T-helper 9 cell (primary cell): ENCODE data around the gene MINDY4.
"Not testable (repeated sequence)": the region's sequence is repeated elsewhere in the genome, so short reads cannot be mapped to it uniquely, and the experiment has no call there.

ENCODE experiments used
- DNase-seq: peaks from one replicate; pipeline ENCODE4 v3.0.0-alpha.2; 2020

Gene MINDY4

DNA sequence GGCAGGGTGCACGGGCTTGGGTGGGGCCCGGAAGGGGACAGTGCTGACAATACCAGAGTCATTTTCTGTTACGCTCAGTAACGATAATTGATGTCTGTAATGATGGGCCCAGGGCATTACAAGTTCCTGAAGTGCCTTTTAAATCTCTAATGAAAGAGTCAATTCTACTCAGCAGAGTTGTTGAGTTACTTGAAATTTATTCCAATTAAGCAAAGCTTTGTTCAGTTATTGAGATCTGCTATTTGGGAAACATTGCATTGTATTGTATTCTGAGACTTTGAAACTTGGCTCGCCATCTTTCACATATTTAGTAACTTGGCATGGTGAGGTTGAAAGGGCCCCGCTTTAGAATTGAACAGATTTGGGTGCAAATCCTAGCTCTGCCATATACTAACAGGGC lies 34.7 kb downstream of the MINDY4 start:
- no peak for DNase-seq

DNA sequence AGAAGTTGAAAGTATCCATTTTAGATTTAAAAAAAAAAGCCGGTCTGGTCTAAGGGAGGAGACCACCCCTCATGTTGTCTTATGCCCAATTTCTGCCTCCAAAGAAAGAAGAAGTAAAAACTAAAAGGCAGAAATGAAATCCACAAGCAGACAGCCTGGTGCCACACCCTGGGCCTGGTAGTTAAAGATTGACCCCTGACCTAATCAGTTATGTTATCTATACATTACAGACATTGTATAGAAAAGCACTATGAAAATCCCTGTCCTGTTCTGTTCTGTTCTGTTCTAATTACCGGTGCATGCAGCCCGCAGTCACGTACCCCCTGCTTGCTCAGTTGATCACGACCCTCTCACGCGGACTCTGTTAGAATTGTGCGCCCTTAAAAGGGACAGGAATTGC lies 36.3 kb downstream of the MINDY4 start:
- DNase-seq: not testable (repeated sequence)

- DNase-seq: not testable (repeated sequence)
These were observed 36.7 kb downstream of the MINDY4 start for GRCh38 chr7:30807941-30808340.

- no peak for DNase-seq
These were observed 39.8 kb downstream of the MINDY4 start for GRCh38 chr7:30810986-30811385.

- no peak for DNase-seq
These were observed 41.5 kb downstream of the MINDY4 start for GRCh38 chr7:30812676-30813075.

GRCh38 chr7:30813466-30813865 lies 42.2 kb downstream of the MINDY4 start:
- no peak for DNase-seq

DNA sequence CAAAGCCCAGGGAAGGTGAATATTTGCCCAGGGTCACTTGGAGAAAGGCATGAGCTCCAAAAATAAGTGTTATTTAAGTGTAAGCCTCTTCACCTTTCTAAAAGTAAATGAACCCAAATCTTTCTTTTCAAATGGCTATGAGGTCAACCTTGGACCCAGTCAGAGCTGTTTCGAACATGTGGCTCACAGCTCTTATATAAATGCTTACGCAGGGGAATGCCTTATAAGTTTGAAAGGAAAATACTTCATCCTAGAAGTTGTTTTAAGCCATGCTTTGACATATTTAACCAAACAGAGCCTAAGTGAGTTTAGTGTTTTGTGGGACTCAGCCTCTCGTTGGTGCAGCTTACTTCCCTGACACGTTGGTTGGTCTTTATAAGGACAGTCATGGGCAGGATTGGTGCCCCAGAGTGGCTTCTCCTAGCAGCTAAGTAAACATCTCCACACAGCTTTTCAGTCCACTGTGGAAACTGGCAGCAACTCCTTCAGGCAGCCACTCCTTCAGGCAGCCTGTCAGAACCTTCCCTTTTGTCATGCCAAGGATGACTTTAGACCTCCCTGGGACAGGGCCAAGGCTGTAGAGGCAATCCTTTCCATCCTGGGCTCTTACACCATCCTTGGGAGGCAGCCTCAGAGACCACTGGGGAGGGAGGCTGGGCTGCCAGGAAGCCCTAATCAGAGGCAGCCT lies 43.6 kb downstream of the MINDY4 start:
- DNase-seq: no peak

DNA sequence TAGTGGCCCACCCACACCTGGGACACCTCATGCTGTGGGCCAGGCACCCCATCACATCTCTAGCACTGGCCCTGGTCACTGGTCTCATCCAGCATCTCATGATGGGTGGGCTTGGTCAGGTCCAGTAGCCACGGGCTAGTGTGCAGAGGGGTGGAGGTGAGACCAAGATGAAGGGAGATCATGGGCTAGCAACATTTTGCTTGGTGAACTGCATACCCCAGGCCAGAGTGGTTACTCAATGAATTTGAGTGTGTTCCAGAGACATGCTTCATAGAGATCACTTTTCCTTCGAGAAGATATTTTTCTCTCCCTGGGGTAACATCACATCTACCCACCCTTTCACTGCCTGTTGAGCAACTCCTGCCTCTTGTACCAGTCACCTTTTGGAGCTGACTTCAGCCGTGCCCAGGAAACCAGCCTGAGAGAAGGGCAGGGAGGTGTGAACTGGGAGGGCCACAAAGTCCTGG lies 44.2 kb downstream of the MINDY4 start:
- no peak for DNase-seq

DNA sequence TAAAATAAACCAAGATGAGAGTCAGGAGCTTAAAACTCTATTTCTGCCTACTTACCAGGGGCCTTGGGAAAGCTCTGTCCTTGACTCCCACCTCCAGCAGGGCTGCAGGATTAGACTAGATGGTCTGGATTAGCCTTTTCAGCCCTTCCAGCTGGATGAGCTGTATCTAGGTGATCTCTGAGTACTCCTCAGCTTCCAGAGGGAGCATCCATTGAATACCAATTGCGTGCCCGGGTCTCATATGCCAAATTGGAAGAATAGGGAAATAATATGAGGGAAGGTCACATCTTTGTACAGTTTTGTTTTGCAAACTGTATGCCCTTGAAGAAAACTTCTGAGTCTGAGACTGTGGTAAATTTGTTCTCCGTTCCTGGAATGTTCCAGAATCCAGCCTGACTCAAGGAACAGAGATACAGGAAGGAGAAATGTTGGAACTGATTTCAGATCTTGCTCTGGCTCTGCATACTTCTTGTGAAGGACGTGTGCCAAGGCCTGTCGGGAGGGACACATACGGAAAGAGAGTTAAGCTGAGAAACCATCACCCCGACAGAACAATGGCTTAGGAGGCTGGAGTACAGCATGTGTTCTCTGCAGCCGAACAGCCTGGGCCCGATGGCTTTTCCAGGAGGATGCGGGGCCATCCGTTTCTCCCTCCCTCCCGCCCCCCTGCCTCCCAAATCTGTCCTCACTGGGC lies 44.9 kb downstream of the MINDY4 start:
- no peak for DNase-seq

DNA sequence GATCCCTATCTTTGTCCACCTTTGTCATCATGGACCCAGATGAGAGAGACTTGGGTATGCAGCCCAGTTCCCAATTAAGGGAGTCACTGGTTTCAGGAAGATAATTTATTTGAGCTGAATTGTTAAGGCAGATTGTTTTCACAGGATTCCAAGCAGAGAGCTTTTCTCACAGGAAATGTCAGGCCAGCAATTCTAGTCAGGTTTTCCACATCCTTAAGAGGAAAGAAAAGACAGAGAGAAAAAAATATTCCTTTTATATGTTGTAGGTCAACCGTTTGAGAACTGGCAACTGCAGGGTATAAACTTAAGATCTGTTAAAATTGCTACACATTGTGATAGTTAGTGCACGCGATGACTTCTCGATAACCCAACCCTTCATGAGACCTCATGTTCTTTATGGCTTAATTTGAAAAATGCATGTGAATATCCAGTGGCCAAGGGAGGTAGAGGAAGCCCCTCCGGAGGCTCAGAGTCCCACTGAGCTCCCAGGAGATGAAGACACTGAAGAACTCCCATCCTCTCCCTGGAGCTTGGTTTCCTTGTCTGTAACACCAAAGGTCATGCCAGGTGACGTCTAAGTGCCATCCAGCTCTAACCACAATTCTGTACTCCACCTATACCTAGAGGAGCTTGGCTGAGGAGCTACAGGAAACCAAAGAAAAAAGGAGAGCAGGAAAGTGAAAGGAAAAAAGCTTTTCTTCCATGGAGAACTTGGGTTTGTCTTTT lies 45.6 kb downstream of the MINDY4 start:
- DNase-seq: no peak

- DNase-seq: no peak
These were observed 46.2 kb downstream of the MINDY4 start for GRCh38 chr7:30817371-30817767.

- no peak for DNase-seq
These were observed 53.9 kb downstream of the MINDY4 start for GRCh38 chr7:30824821-30825720.

DNA sequence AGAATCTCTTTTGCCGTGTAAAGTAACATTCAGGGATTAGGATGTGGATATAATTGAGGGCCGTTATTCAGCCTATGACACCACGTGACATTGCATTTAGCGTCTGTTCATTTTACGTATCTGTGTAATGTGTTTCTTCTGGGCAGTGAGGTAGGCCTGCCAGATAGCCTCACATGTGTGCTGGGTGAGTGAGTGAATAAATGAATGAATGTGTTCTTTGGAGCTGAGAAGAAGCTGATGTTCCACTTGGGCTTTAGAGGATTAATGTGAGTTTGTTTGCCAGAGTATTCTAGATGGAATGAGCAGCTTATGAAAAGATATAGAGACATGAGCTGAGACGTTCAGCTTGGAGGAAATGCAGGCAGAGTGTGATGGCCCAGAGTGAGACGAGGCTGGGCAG lies 55.0 kb downstream of the MINDY4 start:
- no peak for DNase-seq

- DNase-seq: no peak
These were observed 57.4 kb downstream of the MINDY4 start for GRCh38 chr7:30828591-30828990.

DNA sequence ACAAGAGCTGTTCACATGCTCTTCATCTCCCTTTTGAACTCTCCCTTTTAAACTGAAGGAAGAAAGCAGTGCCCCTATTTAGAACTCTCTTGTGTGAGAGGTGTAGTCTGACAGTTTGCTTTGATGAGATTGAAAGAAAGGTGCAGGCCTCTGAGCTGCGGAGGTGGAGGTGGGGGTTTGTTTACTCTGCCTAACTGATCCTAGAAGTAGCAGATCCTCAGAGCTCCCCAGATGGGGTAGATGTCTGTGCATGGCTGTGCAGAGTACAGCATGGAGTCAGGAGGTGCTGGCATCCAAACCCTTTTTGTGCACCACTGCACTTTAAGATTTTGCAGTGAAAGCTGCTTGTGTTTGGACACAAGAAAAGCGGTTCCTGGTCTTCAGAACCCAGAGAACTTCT lies 58.3 kb downstream of the MINDY4 start:
- DNase-seq: no peak

- DNase-seq: no peak
These were observed 60.0 kb downstream of the MINDY4 start for GRCh38 chr7:30831227-30831626.

DNA sequence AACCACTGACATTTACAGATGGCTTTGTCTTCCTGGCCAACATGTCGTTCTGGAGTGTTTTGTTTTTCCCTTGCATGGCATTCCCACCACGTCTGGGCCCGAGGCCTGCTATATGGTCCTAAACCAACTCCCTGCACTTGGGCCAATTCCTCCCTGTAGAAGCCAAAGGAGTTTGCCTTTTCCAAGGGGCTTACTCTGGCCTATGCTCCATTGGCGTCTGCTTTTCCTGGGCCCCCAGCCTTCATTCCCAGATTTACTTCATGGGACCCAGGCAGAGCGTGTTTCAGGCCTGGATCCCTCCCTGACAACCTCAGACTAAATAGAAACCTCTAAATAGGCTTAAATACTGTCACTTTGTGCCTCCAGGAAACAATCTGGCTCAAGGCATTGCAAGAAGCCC lies 60.7 kb downstream of the MINDY4 start:
- DNase-seq: no peak

- not testable (repeated sequence) for DNase-seq
These were observed 62.9 kb downstream of the MINDY4 start for GRCh38 chr7:30834017-30834674.

DNA sequence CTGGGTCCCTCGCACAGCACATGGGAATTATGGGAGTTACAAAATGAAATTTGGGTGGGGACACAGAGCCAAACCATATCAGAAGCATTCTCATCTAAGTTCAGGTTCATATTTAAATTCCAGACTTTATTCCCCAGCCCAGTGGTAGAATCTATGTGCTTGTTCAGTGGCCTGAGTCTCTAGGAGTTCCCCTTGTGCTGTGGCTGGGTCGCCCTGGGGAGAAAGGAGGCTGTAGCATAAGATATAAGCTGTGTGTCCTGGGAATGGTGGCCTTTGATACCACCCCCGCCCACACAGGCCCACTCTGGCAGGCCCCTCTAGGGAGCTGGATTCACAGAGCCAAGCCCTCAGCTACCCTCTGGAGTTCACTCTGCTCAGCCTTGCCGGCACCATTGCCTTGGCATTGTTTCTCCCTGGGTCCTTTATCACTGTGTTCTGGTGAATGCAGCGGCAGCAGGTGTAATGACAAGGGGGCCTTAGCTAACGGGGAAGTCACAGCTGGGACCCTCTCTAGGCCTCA lies 64.2 kb downstream of the MINDY4 start:
- DNase-seq: no peak

DNA sequence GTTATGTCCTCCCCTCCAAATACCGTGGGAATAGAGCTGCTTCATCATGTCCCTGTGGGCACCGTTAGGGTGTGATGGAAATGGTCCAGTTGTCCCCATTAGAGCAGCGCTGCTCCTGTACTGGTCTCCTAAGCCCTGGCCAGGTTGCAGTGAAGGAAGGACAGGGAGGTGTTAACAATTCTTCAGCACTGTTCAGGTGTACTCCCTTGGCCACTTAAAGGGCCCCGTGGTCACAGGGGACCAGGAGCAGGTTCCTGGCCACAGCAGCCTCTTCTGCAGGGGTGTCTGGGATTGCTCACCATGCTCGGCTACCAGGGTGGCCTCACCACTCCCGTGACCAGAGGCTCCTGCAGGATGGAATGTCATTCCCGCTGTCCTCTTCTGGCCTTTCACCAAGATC lies 65.8 kb downstream of the MINDY4 start:
- no peak for DNase-seq

- no peak for DNase-seq
These were observed 66.4 kb downstream of the MINDY4 start for GRCh38 chr7:30837581-30837980.

GRCh38 chr7:30838008-30838407 lies 66.8 kb downstream of the MINDY4 start:
- DNase-seq: no peak
